GM19397 (cell line): ENCODE results near the gene AWAT2.

Experiments
- ATAC-seq: cut with Tn5 transposase; IDR thresholded peaks from one replicate; pipeline ENCODE4 v1.9.1; 2021; ENCODE audit warnings: mild to moderate bottlenecking, moderate library complexity; ENCODE audit not compliant: unreplicated experiment

Gene AWAT2

GRCh38 chrX:70042399-70043371 is 7.1 kb downstream of the AWAT2 start:
- no peak for ATAC-seq

- ATAC-seq: no peak
Measured at GRCh38 chrX:70041993-70042392, 7.7 kb downstream of the AWAT2 start.

- no peak for ATAC-seq
Measured at GRCh38 chrX:70039758-70040157, 10.0 kb downstream of the AWAT2 start.

GRCh38 chrX:70038951-70039350 is 10.8 kb downstream of the AWAT2 start:
- no peak for ATAC-seq

- no peak for ATAC-seq
Measured at GRCh38 chrX:70038515-70038914, 11.2 kb downstream of the AWAT2 start.

- ATAC-seq: no peak
Measured at GRCh38 chrX:70034646-70035045, 15.1 kb downstream of the AWAT2 start.

GRCh38 chrX:70033348-70034051 is 16.2 kb downstream of the AWAT2 start:
- ATAC-seq: no peak

GRCh38 chrX:70032792-70033191 is 16.9 kb downstream of the AWAT2 start:
- ATAC-seq: no peak

- no peak for ATAC-seq
Measured at GRCh38 chrX:70030301-70030767, 19.4 kb downstream of the AWAT2 start.

GRCh38 chrX:70029863-70030262 is 19.9 kb downstream of the AWAT2 start:
- ATAC-seq: no peak

- no peak for ATAC-seq
Measured at GRCh38 chrX:70026851-70027200, 22.9 kb downstream of the AWAT2 start.

- ATAC-seq: no peak
Measured at GRCh38 chrX:70026112-70026850, 23.5 kb downstream of the AWAT2 start.

- ATAC-seq: no peak
Measured at GRCh38 chrX:70025464-70025863, 24.3 kb downstream of the AWAT2 start.

- no peak for ATAC-seq
Measured at GRCh38 chrX:70022616-70023015, 27.1 kb downstream of the AWAT2 start.

- ATAC-seq: no peak
Measured at GRCh38 chrX:70016513-70016912, 33.2 kb downstream of the AWAT2 start.

GRCh38 chrX:70013466-70014381 is 36.0 kb downstream of the AWAT2 start:
- no peak for ATAC-seq

GRCh38 chrX:70012756-70013155 is 37.0 kb downstream of the AWAT2 start:
- ATAC-seq: no peak

- no peak for ATAC-seq
Measured at GRCh38 chrX:70009970-70010369, 39.8 kb downstream of the AWAT2 start.

- ATAC-seq: no peak
Measured at GRCh38 chrX:70009049-70009448, 40.7 kb downstream of the AWAT2 start.

- no peak for ATAC-seq
Measured at GRCh38 chrX:70007946-70008345, 41.8 kb downstream of the AWAT2 start.
